Measurements from ENCODE around the gene CCDC63. TPM values are rescaled to one million over a fixed set of nuclear protein-coding genes. Genes with fewer than 3 reads are reported as not detected.

Gene CCDC63
- total RNA-seq, 1 experiment from 2014 or later, result 0.98 TPM

DNA sequence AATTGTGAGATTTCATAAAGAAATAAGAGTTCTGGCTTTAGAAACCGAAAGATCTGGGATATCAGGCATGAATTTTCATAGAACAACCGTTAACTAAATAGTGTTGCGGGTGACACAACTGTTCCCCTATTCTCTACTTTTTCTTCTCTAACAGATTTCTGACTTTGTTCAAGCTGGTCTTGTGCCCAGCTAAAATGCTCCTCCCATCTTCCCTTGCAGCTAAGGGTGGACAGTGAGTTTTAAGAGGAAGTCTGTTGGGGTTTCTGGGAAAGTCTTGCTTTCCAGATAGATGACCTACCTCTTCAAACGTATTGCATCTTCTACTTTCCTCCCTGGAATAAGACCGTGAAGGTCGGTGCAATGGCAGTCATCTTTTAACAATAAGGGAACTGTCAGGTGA is 18.7 kb downstream of the CCDC63 start:
- CTCF ChIA-PET, result interaction anchor here (1.2 kb wide), 1 partner anchor 22 kb away, joined by 3 read pairs; no protein-coding TSS in a partner anchor

GRCh38 chr12:110869026-110869425 is 22.2 kb downstream of the CCDC63 start:
- Mint-ChIP-seq H3K9me3 (peaks cover 22% of the 10 kb centered on the region), H3K4me1 (no peaks in the 10 kb centered on the region), H3K27me3 (ENCODE audit: low read depth) (peaks cover 16% of the 10 kb centered on the region), H3K36me3 (peaks cover 10% of the 10 kb centered on the region; the same call in 1 of the 2 replicates), H3K4me3 (no peak overlapping the region), H3K27ac (no peak overlapping the region)
- TF ChIP-seq ZNF121 (CRISPR knock-in tag; IDR thresholded peaks at IDR 0.05), result no peak
- TF ChIP-seq OVOL2 (CRISPR knock-in tag; IDR thresholded peaks at IDR 0.05; ENCODE audit: borderline replicate concordance), result no peak
- TF ChIP-seq FOXP1 (CRISPR knock-in tag; IDR thresholded peaks at IDR 0.05; ENCODE audit: borderline replicate concordance), result no peak
- no peak for TF ChIP-seq ARID4B (CRISPR knock-in tag; IDR thresholded peaks at IDR 0.05; ENCODE audit: borderline replicate concordance)
- TF ChIP-seq NFYB (CRISPR knock-in tag; conservative IDR thresholded peaks at IDR 0.05; ENCODE audit: low read depth), result no peak
- TF ChIP-seq IRF1 (CRISPR knock-in tag; IDR thresholded peaks at IDR 0.05), result no peak
- TF ChIP-seq FOXK1 (CRISPR knock-in tag; IDR thresholded peaks at IDR 0.05), result no peak
- POLR2A ChIA-PET, result no interaction called here
- no peak for DNase-seq (ENCODE audit: low spot score)
- CTCF ChIA-PET, result no interaction called here
- ATAC-seq, result no peak

More for the DNA sequence above, 18.7 kb downstream of the CCDC63 start:
- Mint-ChIP-seq H3K4me1 (peaks cover 13% of the 10 kb centered on the region), H3K27me3 (ENCODE audit: low read depth) (peaks cover 13% of the 10 kb centered on the region), H3K36me3 (peaks cover 10% of the 10 kb centered on the region; the same call in 1 of the 2 replicates), H3K27ac (no peak overlapping the region), H3K4me3 (no peak overlapping the region), H3K9me3 (peaks cover 15% of the 10 kb centered on the region)
- ATAC-seq (no peak), DNase-seq (ENCODE audit: low spot score) (no peak)
- no peak for TF ChIP-seq SMAD3 (CRISPR knock-in tag; IDR thresholded peaks at IDR 0.05; ENCODE audit: borderline replicate concordance)
- TF ChIP-seq ZBTB21 (CRISPR knock-in tag; IDR thresholded peaks at IDR 0.05; ENCODE audit: borderline replicate concordance), result no peak
- TF ChIP-seq USF2 (CRISPR knock-in tag; IDR thresholded peaks at IDR 0.05), result no peak
- no peak for TF ChIP-seq GRHL2 (CRISPR knock-in tag; IDR thresholded peaks at IDR 0.05; ENCODE audit: insufficient replicate concordance, severe bottlenecking)
- TF ChIP-seq, protein P1, sequence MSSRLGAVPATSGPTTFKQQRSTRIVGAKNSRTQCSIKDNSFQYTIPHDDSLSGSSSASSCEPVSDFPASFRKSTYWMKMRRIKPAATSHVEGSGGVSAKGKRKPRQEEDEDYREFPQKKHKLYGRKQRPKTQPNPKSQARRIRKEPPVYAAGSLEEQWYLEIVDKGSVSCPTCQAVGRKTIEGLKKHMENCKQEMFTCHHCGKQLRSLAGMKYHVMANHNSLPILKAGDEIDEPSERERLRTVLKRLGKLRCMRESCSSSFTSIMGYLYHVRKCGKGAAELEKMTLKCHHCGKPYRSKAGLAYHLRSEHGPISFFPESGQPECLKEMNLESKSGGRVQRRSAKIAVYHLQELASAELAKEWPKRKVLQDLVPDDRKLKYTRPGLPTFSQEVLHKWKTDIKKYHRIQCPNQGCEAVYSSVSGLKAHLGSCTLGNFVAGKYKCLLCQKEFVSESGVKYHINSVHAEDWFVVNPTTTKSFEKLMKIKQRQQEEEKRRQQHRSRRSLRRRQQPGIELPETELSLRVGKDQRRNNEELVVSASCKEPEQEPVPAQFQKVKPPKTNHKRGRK (CRISPR knock-in tag; IDR thresholded peaks at IDR 0.05; ENCODE audit: borderline replicate concordance), result no peak
- TF ChIP-seq NFATC4 (CRISPR knock-in tag; IDR thresholded peaks at IDR 0.05), result no peak
- TF ChIP-seq NR2C2 (CRISPR knock-in tag; IDR thresholded peaks at IDR 0.05), result no peak
- TF ChIP-seq ZNF121 (CRISPR knock-in tag; IDR thresholded peaks at IDR 0.05), result no peak
- TF ChIP-seq, protein P2, sequence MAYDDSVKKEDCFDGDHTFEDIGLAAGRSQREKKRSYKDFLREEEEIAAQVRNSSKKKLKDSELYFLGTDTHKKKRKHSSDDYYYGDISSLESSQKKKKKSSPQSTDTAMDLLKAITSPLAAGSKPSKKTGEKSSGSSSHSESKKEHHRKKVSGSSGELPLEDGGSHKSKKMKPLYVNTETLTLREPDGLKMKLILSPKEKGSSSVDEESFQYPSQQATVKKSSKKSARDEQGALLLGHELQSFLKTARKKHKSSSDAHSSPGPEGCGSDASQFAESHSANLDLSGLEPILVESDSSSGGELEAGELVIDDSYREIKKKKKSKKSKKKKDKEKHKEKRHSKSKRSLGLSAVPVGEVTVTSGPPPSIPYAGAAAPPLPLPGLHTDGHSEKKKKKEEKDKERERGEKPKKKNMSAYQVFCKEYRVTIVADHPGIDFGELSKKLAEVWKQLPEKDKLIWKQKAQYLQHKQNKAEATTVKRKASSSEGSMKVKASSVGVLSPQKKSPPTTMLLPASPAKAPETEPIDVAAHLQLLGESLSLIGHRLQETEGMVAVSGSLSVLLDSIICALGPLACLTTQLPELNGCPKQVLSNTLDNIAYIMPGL (CRISPR knock-in tag; IDR thresholded peaks at IDR 0.05), result no peak
- TF ChIP-seq ZNF416 (CRISPR knock-in tag; IDR thresholded peaks at IDR 0.05), result no peak
- POLR2A ChIA-PET, result no interaction called here
